Measurements from ENCODE around the gene BICC1. TPM values are rescaled to one million over a fixed set of nuclear protein-coding genes. Genes with fewer than 3 reads are reported as not detected.

BICC1 gene
- total RNA-seq, 2 donors from 2014 or later = 0.27 to 0.40 TPM

DNA sequence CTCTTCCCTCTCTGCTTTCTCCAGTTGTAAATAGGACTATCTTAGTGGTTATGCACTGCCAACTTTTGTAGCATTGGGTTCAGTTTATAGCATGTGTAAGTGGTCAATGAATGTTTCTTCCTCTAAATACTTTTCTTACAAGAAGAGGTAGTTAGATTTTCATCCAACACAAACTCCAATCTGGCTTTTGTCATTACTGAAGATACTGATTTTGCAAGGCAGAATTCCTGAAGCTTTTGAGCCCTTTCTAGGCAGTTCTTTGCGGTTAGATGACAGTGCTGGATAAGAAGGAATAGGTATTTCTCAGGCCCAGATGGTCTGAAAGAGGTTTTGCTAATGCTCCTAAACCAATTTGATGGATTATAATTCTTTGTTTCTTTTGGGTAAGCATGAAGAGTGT, 60.5 kb downstream of the BICC1 start:
- WGBS, 2 experiments (ENCODE audit: insufficient coverage in 1 of 2, insufficient read length in 1 of 2) = 95 to 100% methylated on average over 1 of the region's 1 CpG
- no peaks in the 10 kb centered on the region for H3K27me3 ChIP-seq (ENCODE audit: control insufficient read depth, insufficient read depth, low read length, poor library complexity, severe bottlenecking)
- no peaks in the 10 kb centered on the region for H3K36me3 Mint-ChIP-seq (ENCODE audit: low read depth)
- peaks cover 5% of the 10 kb centered on the region for H3K9me3 ChIP-seq (ENCODE audit: control insufficient read depth, low read length)
- no peaks in the 10 kb centered on the region for H3K36me3 ChIP-seq (ENCODE audit: control insufficient read depth, insufficient read depth, low read length)
- H3K27ac Mint-ChIP-seq = no peak overlapping the region
- H3K27me3 Mint-ChIP-seq (ENCODE audit: insufficient read depth) = peaks cover 8% of the 10 kb centered on the region
- no peak overlapping the region for H3K4me3 Mint-ChIP-seq
- no peak overlapping the region for H3K27ac ChIP-seq (ENCODE audit: low read depth, low read length)
- no peak for DNase-seq
- peaks cover 13% of the 10 kb centered on the region for H3K4me1 ChIP-seq (ENCODE audit: control insufficient read depth, insufficient read depth, low read length)
- H3K9me3 Mint-ChIP-seq = peaks cover 15% of the 10 kb centered on the region
- no peak overlapping the region for H3K9ac ChIP-seq (ENCODE audit: extremely low read depth, low read length, poor library complexity, severe bottlenecking)
- peaks cover 31% of the 10 kb centered on the region for H3K4me1 Mint-ChIP-seq
- TF ChIP-seq, protein P1, sequence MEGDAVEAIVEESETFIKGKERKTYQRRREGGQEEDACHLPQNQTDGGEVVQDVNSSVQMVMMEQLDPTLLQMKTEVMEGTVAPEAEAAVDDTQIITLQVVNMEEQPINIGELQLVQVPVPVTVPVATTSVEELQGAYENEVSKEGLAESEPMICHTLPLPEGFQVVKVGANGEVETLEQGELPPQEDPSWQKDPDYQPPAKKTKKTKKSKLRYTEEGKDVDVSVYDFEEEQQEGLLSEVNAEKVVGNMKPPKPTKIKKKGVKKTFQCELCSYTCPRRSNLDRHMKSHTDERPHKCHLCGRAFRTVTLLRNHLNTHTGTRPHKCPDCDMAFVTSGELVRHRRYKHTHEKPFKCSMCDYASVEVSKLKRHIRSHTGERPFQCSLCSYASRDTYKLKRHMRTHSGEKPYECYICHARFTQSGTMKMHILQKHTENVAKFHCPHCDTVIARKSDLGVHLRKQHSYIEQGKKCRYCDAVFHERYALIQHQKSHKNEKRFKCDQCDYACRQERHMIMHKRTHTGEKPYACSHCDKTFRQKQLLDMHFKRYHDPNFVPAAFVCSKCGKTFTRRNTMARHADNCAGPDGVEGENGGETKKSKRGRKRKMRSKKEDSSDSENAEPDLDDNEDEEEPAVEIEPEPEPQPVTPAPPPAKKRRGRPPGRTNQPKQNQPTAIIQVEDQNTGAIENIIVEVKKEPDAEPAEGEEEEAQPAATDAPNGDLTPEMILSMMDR (conservative IDR thresholded peaks at IDR 0.05) = no peak
- no peak overlapping the region for H3K4me3 ChIP-seq (ENCODE audit: low read length)

DNA sequence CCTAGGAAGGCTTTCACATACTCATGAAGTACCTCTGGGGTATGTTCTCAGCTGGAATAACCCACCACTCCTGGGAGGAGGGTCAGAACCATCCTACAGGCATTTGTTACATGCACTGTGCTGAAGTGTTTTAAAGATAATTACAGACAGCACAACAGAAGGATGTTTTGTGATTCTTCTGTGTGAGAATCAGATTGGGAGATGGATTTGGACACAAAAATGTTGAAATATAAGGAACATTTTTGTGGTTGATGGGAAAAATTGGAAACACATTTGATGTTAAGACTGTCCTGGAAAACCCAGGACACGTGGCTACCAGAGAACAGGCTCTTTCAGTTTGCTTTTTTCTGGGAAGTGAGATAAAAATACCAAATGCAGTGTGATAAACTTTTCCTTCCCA, 61.4 kb downstream of the BICC1 start:
- Histone ChIP-seq H3K9me3 (ENCODE audit: control insufficient read depth, low read length) (peaks cover 5% of the 10 kb centered on the region), H3K9ac (ENCODE audit: extremely low read depth, low read length, poor library complexity, severe bottlenecking) (no peak overlapping the region), H3K4me3 (ENCODE audit: low read length) (no peak overlapping the region), H3K27me3 (ENCODE audit: control insufficient read depth, insufficient read depth, low read length, poor library complexity, severe bottlenecking) (no peaks in the 10 kb centered on the region), H3K36me3 (ENCODE audit: control insufficient read depth, insufficient read depth, low read length) (no peaks in the 10 kb centered on the region), H3K27ac (ENCODE audit: low read depth, low read length) (no peak overlapping the region), H3K4me1 (ENCODE audit: control insufficient read depth, insufficient read depth, low read length) (peaks cover 13% of the 10 kb centered on the region)
- TF ChIP-seq, protein P1 (conservative IDR thresholded peaks at IDR 0.05) = no peak
- WGBS, 2 experiments (ENCODE audit: insufficient coverage in 1 of 2, insufficient read length in 1 of 2) = 93% methylated on average over 1 of the region's 1 CpG; no CpG with 5 or more reads in 1 of the 2 experiments
- H3K27ac Mint-ChIP-seq = no peak overlapping the region
- H3K27me3 Mint-ChIP-seq (ENCODE audit: insufficient read depth) = peaks cover 10% of the 10 kb centered on the region
- H3K36me3 Mint-ChIP-seq (ENCODE audit: low read depth) = no peaks in the 10 kb centered on the region
- no peak overlapping the region for H3K4me3 Mint-ChIP-seq
- H3K4me1 Mint-ChIP-seq = peaks cover 29% of the 10 kb centered on the region
- DNase-seq = no peak
- H3K9me3 Mint-ChIP-seq = peaks cover 15% of the 10 kb centered on the region

DNA sequence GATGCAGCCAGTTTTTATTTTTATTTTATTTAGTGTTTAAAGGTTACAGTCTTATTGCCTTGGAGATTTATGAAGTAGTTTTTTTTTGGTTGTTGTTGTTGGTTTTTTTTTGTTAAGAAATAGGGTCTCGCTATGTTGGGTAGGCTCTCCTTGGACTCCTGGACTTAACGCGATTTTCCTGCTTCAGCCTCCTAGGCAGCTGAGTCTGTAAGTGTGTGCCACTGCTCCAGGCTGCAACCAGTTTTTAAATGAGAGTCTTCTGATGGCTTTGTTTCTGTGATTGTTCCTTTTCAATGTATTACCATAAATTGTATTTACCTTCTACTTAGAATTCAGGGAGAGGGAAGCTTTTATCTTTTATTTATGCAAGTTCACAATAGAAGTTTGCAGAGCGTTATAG, 62.8 kb downstream of the BICC1 start:
- H3K27me3 Mint-ChIP-seq (ENCODE audit: insufficient read depth) = peaks cover 8% of the 10 kb centered on the region
- no peak overlapping the region for H3K9ac ChIP-seq (ENCODE audit: extremely low read depth, low read length, poor library complexity, severe bottlenecking)
- H3K9me3 ChIP-seq (ENCODE audit: control insufficient read depth, low read length) = peaks cover 5% of the 10 kb centered on the region
- H3K4me3 ChIP-seq (ENCODE audit: low read length) = no peak overlapping the region
- TF ChIP-seq, protein P1 (conservative IDR thresholded peaks at IDR 0.05) = no peak
- 79% methylated on average over 3 of the region's 4 CpGs; no CpG with 5 or more reads in 1 of the 2 experiments for WGBS, 2 experiments (ENCODE audit: insufficient coverage in 1 of 2, insufficient read length in 1 of 2)
- no peaks in the 10 kb centered on the region for H3K27me3 ChIP-seq (ENCODE audit: control insufficient read depth, insufficient read depth, low read length, poor library complexity, severe bottlenecking)
- H3K4me1 ChIP-seq (ENCODE audit: control insufficient read depth, insufficient read depth, low read length) = peaks cover 13% of the 10 kb centered on the region
- H3K27ac ChIP-seq (ENCODE audit: low read depth, low read length) = no peak overlapping the region
- DNase-seq = no peak
- H3K4me3 Mint-ChIP-seq = no peak overlapping the region
- H3K36me3 Mint-ChIP-seq (ENCODE audit: low read depth) = no peaks in the 10 kb centered on the region
- H3K9me3 Mint-ChIP-seq = peaks cover 6% of the 10 kb centered on the region
- peaks cover 29% of the 10 kb centered on the region for H3K4me1 Mint-ChIP-seq
- H3K36me3 ChIP-seq (ENCODE audit: control insufficient read depth, insufficient read depth, low read length) = no peaks in the 10 kb centered on the region
- no peak overlapping the region for H3K27ac Mint-ChIP-seq

Measured in endodermal cell (in vitro differentiated cells).